GM18873 (cell line): ENCODE data around the gene LHFPL3.

Experiments
- ATAC-seq: cut with Tn5 transposase; IDR thresholded peaks from one replicate; pipeline ENCODE4 v1.9.1; 2021; ENCODE audit warnings: mild to moderate bottlenecking, moderate library complexity, moderate number of reproducible peaks; ENCODE audit not compliant: unreplicated experiment, low FRiP score

The LHFPL3 gene

GRCh38 chr7:104469166-104469820 is 140.9 kb downstream of the LHFPL3 start:
- ATAC-seq = no peak

DNA sequence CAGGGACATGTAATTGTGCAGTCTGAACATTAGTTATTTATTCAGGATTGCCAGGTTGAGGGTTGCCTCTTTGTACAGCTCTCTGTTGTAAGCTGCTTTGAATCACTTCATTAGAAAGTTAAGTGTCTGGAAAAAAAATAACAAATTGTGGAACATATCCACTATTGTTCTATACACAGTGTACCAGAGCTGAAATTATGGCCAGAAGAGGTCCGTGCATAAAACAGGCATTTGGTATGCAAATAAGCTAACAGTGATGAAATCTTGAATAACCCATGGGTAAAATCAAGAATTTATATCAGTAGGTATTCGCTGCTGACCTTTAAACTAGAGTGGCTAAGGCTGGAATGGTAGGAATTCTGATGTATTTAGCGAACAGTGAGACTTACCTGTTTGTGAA is 152.1 kb downstream of the LHFPL3 start:
- ATAC-seq = no peak

DNA sequence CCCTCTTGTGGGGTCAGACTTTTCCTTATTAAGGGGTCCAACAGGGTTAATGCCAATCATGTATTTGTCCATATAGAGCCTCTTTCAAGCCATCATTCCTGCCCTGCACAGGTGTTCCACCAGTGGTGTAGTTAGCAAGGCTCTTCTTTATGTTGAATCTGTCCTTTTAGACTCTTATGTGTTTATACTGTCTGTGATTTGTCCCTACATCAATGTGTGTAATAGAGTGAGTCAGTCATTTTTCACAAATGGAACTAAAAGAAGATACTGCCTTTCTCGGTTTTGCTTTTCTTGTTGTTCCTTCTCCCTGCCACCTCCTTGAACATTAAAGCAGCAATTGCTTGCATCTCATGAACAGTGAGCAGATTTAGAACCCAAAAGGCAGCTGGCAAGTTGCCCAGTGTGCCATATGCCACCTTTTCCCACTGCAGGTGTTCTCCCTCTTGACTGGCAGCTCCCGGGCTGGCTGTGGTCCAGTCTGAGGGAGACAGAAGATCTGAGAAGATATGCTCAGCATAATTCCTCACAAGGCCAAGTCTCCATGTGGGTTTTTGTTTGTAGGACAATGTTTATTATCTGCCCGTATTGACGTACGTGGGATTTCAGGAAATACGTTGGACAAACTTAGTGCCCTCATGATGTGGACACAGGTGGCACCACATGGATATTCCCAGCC is 154.1 kb downstream of the LHFPL3 start:
- ATAC-seq = no peak

DNA sequence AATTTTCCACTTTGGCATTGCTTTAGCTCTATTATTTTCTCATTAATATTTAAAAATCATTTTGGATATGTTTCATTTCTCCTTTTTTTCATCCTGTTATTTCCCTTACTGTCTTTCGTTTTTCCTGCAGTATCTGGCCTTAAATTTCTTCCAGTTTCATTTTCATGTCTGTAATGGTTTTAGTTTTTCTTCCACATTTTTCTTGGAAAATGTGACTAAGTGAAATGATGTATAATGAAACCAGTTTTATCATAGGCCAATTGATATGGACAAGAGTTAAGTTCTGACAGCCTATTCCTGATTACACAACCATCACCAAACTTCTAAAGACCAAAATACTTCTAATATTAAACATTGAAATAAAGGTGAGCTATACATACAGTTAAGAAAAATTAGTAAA is 158.5 kb downstream of the LHFPL3 start:
- ATAC-seq = no peak

DNA sequence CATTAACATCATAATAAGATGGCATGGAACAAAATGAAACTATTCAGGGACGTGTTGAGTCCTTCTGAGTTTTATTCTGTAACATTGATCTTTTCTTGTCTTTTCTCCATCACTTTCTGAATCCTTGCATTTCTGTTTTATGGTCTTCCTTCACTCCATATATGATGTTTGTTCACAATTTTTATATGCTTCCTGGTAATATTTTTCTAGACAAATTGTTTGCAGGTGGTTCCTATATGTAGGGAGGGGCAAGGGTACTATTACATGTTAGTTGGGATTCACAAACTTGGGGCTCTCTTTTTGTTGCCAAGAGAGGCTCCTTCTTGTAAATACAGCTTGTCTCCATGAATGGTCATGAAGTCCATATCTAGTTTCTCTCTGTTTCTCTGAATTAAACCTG is 159.2 kb downstream of the LHFPL3 start:
- no peak for ATAC-seq

GRCh38 chr7:104497379-104497967 is 169.1 kb downstream of the LHFPL3 start:
- no peak for ATAC-seq

GRCh38 chr7:104499975-104500374 is 171.6 kb downstream of the LHFPL3 start:
- ATAC-seq = no peak

DNA sequence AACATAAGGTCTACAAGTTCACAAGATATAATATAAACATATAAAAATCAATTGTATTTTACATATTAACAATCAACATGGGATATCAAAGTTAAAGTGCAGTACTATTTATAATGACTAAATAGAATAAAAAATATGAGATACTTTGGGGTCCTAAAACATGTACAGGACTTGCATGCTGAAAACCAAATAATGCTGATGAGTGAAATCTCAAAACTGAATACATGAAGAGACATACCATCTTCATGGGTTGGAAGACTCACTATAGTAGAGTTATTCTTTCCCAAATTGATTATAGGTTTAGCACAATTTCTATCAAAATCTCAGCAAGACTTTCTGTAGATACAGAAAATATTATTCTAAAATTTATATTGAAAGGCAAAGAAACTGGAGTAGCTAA is 181.5 kb downstream of the LHFPL3 start:
- ATAC-seq = no peak

- ATAC-seq = no peak
These were observed 196.4 kb downstream of the LHFPL3 start for GRCh38 chr7:104524853-104525252.

DNA sequence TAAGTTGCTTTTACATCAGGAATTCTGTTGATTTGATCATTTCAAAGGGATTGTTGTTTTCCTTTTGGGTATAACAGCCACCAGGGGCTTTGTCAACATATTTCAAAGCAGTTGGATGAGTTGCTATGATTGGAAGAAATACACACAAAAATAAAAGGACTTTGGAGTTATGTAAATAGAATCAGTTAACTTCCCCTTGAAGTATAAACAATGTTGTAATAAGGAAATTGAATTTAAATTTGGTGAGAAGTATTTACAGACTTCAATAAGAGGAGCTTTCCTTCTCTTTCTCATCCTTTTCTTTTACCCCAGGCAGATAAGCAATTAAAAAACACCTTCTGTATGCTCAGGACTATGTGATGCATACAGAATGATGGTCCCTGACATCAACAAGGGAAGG is 199.7 kb downstream of the LHFPL3 start:
- ATAC-seq = no peak

- no peak for ATAC-seq
These were observed 201.2 kb downstream of the LHFPL3 start for GRCh38 chr7:104529567-104529966.

GRCh38 chr7:104530251-104530650 is 201.8 kb downstream of the LHFPL3 start:
- no peak for ATAC-seq

GRCh38 chr7:104534149-104534548 is 205.7 kb downstream of the LHFPL3 start:
- ATAC-seq = no peak

GRCh38 chr7:104535841-104536240 is 207.4 kb downstream of the LHFPL3 start:
- ATAC-seq = no peak

- no peak for ATAC-seq
These were observed 208.6 kb downstream of the LHFPL3 start for GRCh38 chr7:104536956-104537355.

GRCh38 chr7:104538152-104538551 is 209.7 kb downstream of the LHFPL3 start:
- ATAC-seq = no peak

GRCh38 chr7:104541897-104542296 is 213.5 kb downstream of the LHFPL3 start:
- no peak for ATAC-seq

DNA sequence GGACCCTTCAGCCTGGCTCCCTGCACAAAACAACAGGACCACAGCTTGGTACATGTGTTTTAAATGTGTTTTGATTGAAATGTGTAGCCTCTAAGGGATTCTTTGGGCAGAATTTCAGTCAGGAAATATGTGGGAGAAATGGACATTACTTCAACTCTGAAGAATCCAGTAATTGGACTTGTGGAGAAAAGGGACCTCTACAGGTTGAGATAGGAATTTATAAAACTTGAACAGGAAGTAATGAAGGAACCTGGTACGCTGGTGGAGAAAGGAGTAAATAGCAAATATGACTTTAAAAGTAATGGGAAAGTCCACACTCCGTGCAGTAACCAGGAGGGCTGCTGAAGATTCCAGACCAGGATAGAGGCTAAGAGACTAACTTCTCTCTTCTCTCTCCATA is 220.5 kb downstream of the LHFPL3 start:
- no peak for ATAC-seq

DNA sequence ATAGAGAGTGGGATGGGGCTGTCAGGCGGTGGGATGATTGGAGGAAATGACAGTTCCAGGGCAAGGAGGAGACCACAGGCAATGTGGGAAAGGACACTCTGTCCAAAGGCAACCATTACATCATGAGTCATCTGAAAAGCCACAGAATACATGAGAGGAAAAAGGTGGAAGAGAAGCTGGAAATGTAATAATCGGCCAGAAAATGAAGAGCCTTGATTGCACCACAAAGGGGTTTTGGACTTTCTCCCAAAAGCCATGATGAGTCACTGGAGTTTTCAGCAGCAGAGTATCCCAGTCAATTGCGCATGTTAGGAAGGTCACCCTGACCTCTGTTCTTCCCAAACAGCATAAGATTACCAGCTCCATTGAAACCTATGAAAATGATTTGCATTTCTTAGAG is 222.0 kb downstream of the LHFPL3 start:
- ATAC-seq = no peak

DNA sequence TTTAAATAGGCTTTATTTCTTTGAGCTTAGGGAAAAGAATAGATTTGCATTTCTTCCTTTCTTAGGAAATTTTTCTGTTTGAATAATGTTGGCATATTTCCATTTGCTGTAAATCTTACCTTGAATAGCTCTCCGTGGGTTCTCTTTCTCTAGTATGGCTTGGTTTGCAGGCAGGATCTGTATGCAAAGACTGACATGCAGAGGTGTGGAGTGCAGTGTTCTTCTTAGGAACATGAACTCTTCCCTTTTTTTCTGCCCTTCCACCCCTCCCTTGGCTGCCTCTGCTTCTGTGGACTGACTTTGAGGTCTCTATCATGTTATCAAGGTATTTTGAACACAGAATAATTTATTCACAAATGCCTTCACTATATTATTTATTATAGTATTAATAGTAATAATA is 222.8 kb downstream of the LHFPL3 start:
- no peak for ATAC-seq

GRCh38 chr7:104552102-104552501 is 223.7 kb downstream of the LHFPL3 start:
- ATAC-seq = no peak

DNA sequence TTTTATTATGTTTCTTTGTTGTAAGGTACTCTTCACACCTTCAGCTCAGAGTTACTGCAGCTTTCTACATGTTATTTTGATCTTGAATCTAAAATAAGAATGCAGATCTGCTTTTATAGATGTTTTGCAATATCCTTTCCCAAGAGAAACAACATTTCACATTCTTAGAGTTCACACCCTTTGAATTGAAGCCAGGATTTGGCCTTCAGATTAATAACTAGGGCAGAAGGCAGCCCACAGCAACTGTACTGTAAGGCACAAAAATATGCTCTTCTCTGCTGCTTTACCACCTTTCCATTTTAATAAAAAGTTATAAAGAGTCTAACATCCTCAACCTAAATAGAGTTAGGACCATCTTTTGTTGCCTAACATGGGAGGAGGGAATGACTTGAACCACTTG is 224.7 kb downstream of the LHFPL3 start:
- ATAC-seq = no peak
